22Rv1 (cell line): ENCODE results near the gene PIM2.

Experiments used
- ZFX ChIP-seq: fragments of 450-650 bp; IDR thresholded peaks from 2 replicates; pipeline ENCODE4 v1.6.1; 2017; ENCODE audit warnings: antibody characterized with exemption, borderline replicate concordance
- TF ChIP-seq, protein P1 (sequence below): fragments of 450-650 bp; IDR thresholded peaks from 2 replicates; pipeline ENCODE4 v1.5.1; 2017; ENCODE audit warnings: mild to moderate bottlenecking

DNA sequence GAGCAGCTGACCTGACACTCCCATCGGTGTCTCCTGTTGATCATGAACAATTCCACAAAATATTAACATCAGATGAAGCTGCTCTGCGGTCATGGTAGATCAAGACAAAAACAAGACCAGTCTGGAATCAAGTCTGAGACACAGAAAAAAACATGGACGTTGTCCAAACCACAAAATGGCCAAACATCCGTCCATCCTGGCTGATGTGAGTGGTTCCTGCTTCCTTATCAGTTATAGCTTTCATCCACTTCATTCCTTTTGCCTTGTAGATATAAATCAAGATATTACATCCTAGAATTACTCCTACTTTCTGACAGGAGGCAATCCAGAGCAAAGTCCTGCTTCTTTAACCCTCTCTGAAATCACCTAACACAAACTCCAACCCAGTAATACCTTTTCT, 54.6 kb downstream of the PIM2 start:
- TF ChIP-seq, protein P1, sequence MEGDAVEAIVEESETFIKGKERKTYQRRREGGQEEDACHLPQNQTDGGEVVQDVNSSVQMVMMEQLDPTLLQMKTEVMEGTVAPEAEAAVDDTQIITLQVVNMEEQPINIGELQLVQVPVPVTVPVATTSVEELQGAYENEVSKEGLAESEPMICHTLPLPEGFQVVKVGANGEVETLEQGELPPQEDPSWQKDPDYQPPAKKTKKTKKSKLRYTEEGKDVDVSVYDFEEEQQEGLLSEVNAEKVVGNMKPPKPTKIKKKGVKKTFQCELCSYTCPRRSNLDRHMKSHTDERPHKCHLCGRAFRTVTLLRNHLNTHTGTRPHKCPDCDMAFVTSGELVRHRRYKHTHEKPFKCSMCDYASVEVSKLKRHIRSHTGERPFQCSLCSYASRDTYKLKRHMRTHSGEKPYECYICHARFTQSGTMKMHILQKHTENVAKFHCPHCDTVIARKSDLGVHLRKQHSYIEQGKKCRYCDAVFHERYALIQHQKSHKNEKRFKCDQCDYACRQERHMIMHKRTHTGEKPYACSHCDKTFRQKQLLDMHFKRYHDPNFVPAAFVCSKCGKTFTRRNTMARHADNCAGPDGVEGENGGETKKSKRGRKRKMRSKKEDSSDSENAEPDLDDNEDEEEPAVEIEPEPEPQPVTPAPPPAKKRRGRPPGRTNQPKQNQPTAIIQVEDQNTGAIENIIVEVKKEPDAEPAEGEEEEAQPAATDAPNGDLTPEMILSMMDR: no peak
- no peak for TF ChIP-seq ZFX
